Vagina (tissue), 2 donors: ENCODE results near the gene ABCD4.

ENCODE experiments used
- POLR2AphosphoS5 ChIP-seq, 2 donors: sonication (generic); formaldehyde crosslinking; IDR thresholded peaks; one replicate each; pipeline ENCODE4 v1.9.0; 2017; ENCODE audit warnings: antibody characterized with exemption in 2 of 2, mild to moderate bottlenecking in 2 of 2, low read depth in 1 of 2; ENCODE audit not compliant: insufficient read depth in 1 of 2
- TF ChIP-seq, protein P1 (sequence below), 3 experiments: fragments of 450-650 bp in 2 of 3; fragments of 200-600 bp in 1 of 3; sonication (generic) in 1 of 3; IDR thresholded peaks; one replicate each; pipeline ENCODE4 v1.5.1; 2017 to 2019; ENCODE audit warnings: antibody characterized with exemption in 3 of 3, mild to moderate bottlenecking in 2 of 3, moderate library complexity in 2 of 3

DNA sequence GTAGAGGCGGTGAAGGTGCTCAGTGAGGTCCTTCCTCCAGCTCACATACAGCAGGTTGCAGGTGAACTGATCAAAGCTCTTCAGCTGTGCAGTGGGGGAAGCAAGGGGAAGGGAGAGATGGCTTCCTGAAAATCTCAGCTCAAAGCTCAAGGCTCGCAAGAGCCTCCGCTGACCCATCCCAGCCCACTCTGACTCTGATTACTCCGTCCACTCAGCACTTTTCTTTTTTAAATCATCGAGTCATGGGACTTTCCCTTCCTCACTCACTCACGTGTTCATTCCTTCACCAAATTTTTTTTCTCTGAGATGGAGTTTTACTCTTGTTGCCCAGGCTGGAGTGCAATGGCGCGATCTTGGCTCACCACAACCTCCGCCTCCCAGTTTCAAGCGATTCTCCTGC lies 4.7 kb downstream of the ABCD4 start:
- TF ChIP-seq, protein P1, sequence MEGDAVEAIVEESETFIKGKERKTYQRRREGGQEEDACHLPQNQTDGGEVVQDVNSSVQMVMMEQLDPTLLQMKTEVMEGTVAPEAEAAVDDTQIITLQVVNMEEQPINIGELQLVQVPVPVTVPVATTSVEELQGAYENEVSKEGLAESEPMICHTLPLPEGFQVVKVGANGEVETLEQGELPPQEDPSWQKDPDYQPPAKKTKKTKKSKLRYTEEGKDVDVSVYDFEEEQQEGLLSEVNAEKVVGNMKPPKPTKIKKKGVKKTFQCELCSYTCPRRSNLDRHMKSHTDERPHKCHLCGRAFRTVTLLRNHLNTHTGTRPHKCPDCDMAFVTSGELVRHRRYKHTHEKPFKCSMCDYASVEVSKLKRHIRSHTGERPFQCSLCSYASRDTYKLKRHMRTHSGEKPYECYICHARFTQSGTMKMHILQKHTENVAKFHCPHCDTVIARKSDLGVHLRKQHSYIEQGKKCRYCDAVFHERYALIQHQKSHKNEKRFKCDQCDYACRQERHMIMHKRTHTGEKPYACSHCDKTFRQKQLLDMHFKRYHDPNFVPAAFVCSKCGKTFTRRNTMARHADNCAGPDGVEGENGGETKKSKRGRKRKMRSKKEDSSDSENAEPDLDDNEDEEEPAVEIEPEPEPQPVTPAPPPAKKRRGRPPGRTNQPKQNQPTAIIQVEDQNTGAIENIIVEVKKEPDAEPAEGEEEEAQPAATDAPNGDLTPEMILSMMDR (IDR thresholded peaks at IDR 0.05): no peak
- TF ChIP-seq POLR2AphosphoS5 (IDR thresholded peaks at IDR 0.05; ENCODE audit: insufficient read depth in 1 of 2, low read depth in 1 of 2): no peak
